ENCODE data around the gene UHRF1. TPM values are rescaled to one million over a fixed set of nuclear protein-coding genes. Genes with fewer than 3 reads are reported as not detected.

The UHRF1 gene
- total RNA-seq, 4 donors from 2014 or later = 0.57 to 1.3 (median 1.0) TPM

- no peak for TF ChIP-seq CTCF (IDR thresholded peaks at IDR 0.05; ENCODE audit: low read depth)
Measured at GRCh38 chr19:4957981-4958380, 48.7 kb downstream of the UHRF1 start.

- TF ChIP-seq CTCF (IDR thresholded peaks at IDR 0.05; ENCODE audit: low read depth) = no peak
Measured at GRCh38 chr19:4962085-4962619, 52.9 kb downstream of the UHRF1 start.

GRCh38 chr19:4965061-4965460, 55.8 kb downstream of the UHRF1 start:
- no peak for TF ChIP-seq CTCF (IDR thresholded peaks at IDR 0.05; ENCODE audit: low read depth)

- TF ChIP-seq CTCF (IDR thresholded peaks at IDR 0.05; ENCODE audit: low read depth) = no peak
Measured at GRCh38 chr19:4966591-4966990, 57.3 kb downstream of the UHRF1 start.

- no peak for TF ChIP-seq CTCF (IDR thresholded peaks at IDR 0.05; ENCODE audit: low read depth)
Measured at GRCh38 chr19:4967738-4968461, 58.6 kb downstream of the UHRF1 start.

- no peak for TF ChIP-seq CTCF (IDR thresholded peaks at IDR 0.05; ENCODE audit: low read depth)
Measured at GRCh38 chr19:4968462-4969291, 59.4 kb downstream of the UHRF1 start, which contains the start of gene KDM4B. TSS of gene KDM4B (plus strand) at chr19:4969113. CDS start at chr19:5032891, 63,778 bp downstream.

- TF ChIP-seq CTCF (IDR thresholded peaks at IDR 0.05; ENCODE audit: low read depth) = no peak
Measured at GRCh38 chr19:4969292-4969771, 60.0 kb downstream of the UHRF1 start.
